ENCODE results near the gene BCL2A1.

Gene BCL2A1

GRCh38 chr15:79977431-79978054 lies 6.5 kb upstream of the BCL2A1 start:
- TF ChIP-seq CTCF (conservative IDR thresholded peaks at IDR 0.05; ENCODE audit: low read length) = no peak
- DNase-seq (ENCODE audit: low read depth) = no peak
- no peak overlapping the region for H3K4me3 ChIP-seq (ENCODE audit: low read length)

- DNase-seq (ENCODE audit: low read depth) = no peak
- no peak overlapping the region for H3K4me3 ChIP-seq (ENCODE audit: low read length)
- no peak for TF ChIP-seq CTCF (conservative IDR thresholded peaks at IDR 0.05; ENCODE audit: low read length)
Observed at GRCh38 chr15:79973456-79974195, 2.6 kb upstream of the BCL2A1 start.

- DNase-seq (ENCODE audit: low read depth) = no peak
- no peak for TF ChIP-seq CTCF (conservative IDR thresholded peaks at IDR 0.05; ENCODE audit: low read length)
- no peak overlapping the region for H3K4me3 ChIP-seq (ENCODE audit: low read length)
Observed at GRCh38 chr15:79972863-79973262, 1.9 kb upstream of the BCL2A1 start.

- H3K4me3 ChIP-seq (ENCODE audit: low read length) = no peak overlapping the region
- DNase-seq (ENCODE audit: low read depth) = no peak
- no peak for TF ChIP-seq CTCF (conservative IDR thresholded peaks at IDR 0.05; ENCODE audit: low read length)
Observed at GRCh38 chr15:79970181-79970580, 815 bp downstream of the BCL2A1 start.

GRCh38 chr15:79969146-79969545 lies 1.9 kb downstream of the BCL2A1 start:
- no peak overlapping the region for H3K4me3 ChIP-seq (ENCODE audit: low read length)
- no peak for DNase-seq (ENCODE audit: low read depth)

GRCh38 chr15:79967298-79968182 lies 3.5 kb downstream of the BCL2A1 start:
- H3K4me3 ChIP-seq (ENCODE audit: low read length) = no peak overlapping the region
- no peak for DNase-seq (ENCODE audit: low read depth)
- no peak for TF ChIP-seq CTCF (conservative IDR thresholded peaks at IDR 0.05; ENCODE audit: low read length)

More at GRCh38 chr15:79969146-79969545, 1.9 kb downstream of the BCL2A1 start:
- no peak for TF ChIP-seq CTCF (conservative IDR thresholded peaks at IDR 0.05; ENCODE audit: low read length)

All from AG10803 (cell line).